GM10266 (cell line): Measurements from ENCODE around the gene WDR70.
A peak's percentile ranks its signal among the peaks of the same experiment; 100 is the strongest.

Experiments used
- DNase-seq: peaks from one replicate; pipeline ENCODE4 v3.0.0; 2012; ENCODE audit errors: extremely low spot score
- TF ChIP-seq, protein P1 (sequence below): IDR thresholded peaks from 2 replicates; pipeline ENCODE4 v1.5.1; 2012; ENCODE audit warnings: mild to moderate bottlenecking, low read depth; ENCODE audit not compliant: control insufficient read depth, insufficient read depth; ENCODE audit errors: missing control alignments

WDR70 gene

DNA sequence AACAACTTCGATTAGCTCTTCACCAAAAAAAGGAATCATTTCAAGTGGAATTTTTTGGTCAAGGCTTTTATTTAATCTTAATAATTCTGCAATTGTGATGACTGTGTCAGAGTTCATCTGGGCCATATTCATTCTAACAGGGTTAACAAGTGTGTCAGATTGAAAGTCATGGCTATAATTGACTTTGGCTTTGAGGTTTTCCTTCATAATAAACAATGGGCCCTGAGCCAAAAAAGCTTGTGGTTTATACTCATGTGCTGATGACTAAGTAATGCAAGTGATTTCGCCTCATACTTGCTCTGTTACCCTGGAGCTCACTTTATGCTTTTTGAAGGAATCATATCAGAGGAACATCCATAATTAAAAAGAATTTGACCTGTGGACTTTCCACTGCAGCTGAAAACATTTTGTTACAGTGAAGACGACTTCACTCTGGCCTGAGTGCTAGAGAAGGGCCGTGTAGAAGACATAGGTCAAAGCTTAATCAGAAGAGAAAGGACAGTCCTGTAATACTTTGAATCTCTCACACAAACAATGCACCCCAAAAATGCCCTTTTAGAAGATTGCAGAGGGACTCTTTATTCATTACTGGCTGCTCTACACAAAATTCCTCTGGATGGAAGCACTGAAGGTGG lies 359.1 kb downstream of the WDR70 start:
- peak; percentile 42 for DNase-seq
- TF ChIP-seq, protein P1, sequence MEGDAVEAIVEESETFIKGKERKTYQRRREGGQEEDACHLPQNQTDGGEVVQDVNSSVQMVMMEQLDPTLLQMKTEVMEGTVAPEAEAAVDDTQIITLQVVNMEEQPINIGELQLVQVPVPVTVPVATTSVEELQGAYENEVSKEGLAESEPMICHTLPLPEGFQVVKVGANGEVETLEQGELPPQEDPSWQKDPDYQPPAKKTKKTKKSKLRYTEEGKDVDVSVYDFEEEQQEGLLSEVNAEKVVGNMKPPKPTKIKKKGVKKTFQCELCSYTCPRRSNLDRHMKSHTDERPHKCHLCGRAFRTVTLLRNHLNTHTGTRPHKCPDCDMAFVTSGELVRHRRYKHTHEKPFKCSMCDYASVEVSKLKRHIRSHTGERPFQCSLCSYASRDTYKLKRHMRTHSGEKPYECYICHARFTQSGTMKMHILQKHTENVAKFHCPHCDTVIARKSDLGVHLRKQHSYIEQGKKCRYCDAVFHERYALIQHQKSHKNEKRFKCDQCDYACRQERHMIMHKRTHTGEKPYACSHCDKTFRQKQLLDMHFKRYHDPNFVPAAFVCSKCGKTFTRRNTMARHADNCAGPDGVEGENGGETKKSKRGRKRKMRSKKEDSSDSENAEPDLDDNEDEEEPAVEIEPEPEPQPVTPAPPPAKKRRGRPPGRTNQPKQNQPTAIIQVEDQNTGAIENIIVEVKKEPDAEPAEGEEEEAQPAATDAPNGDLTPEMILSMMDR: no peak

DNA sequence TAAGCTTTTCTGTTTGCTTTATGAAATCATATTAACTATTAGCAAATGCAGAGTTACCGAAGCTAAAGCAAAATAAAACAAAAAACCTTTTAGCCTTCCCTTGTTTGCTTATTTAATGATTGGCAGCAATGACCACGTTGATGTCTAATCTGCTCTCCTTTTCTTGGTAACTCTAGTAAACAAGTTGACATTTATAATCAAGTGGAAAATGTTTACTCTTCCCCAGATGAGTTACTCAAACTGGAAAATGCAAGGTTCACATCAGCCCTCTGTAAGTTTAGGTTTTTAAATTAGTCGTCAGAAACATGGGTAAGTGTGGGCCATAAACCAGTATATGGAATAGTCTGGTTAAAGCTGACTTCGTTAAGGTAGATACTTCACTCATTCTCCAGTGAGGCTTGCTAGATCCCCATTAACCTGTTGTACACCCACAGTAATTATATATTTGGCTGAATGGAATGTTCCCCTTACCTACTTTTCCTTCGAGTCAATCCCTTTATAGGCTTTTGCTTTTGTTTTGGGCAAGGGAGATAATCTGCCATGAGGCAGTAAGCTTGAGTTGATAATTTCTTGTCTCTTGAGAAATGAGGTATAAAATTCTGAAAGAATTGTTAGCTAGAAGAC lies 359.9 kb downstream of the WDR70 start:
- DNase-seq: no peak
- TF ChIP-seq, protein P1: no peak

DNA sequence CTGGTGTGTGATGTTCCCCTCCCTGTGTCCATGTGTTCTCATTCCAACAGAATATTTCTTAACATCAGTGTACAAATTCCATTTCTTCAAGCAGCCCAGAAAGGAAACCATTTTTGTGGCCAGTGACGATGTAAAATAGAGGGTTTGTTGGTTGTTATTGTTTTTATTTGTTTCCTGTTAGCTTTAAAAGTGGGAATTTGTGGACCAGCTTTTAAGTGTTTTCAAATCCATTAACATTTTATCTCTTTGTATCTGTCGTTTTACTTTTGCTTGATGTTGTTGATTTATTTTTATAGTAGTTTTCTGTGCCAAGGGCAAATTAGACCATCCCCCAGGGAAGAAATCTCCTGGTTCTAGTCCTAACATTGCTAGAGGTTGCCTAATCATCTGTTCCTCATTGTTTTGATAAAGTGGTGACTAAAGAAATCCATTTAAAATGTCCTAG lies 360.7 kb downstream of the WDR70 start:
- no peak for DNase-seq
- TF ChIP-seq, protein P1: no peak

DNA sequence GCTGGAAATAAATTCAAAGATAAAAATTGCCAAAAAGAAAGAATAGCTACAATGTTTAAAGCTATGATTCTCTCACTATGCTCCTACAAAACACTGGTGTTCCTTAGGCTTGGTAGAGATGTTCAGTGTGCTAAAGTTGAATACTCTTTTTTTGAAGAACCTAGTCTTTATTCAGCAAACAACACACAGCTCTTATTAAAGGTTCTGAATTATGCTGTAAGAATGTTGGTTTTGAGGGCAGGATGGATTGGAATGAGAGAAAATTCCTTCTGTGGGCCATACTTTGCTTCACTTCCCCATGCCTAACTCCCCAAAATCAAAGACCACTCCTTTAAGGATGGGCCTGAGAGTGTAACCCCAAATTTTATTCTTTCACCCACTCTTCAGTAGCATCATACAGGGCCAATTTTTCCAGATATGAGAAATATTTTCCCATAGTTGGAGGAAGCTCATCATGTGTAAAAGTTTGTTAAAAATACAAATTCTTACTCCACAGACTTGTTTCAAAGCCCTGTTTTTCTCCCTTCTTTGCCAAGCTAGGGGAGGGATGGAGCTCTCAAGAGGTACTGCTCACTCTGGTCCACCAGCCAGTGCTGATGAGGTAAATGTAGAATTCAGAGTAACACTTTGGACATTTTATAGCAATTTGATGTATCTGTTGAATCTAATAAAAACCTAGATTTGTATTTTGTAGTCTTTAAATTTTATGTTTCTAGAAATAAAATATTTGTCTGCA lies 361.4 kb downstream of the WDR70 start:
- no peak for DNase-seq
- TF ChIP-seq, protein P1: no peak

DNA sequence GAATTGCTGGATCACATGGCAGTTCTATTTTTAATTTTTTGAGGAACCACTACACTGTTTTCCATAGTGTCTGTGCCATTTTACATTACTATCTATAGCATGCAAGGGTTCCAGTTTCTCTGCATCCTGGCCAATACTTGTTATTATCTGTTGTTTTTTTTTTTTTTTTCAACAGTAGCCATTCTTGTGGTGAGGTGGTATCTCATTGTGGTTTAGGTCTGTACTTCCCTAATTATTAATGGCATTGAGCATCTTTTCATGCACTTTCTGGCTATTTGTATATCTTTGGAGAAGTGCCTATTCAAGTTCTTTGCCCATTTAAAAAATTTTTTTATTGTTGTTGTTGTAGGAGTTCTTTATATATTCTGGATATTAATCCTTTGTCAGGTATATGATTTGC lies 363.0 kb downstream of the WDR70 start:
- no peak for DNase-seq
- TF ChIP-seq, protein P1: no peak

DNA sequence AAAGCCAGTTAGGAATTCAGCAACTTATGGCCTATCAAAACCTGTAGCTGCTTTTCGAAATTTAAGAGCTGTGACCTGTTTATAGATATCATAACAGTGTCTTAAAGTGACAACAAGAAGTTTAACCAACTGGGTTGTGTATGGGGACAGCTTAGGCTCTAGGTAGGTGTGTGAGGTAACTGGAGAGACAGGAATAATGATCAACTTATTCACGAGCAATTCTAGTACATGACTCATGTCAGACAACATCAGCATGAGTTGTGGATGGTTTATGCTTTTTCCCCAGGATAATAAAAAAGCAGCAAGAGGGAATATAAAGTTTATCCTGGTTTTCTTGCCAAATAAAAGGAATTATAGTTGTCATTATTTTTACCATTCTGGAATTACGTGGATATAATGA lies 372.1 kb downstream of the WDR70 start:
- DNase-seq: no peak
- TF ChIP-seq, protein P1: no peak

DNA sequence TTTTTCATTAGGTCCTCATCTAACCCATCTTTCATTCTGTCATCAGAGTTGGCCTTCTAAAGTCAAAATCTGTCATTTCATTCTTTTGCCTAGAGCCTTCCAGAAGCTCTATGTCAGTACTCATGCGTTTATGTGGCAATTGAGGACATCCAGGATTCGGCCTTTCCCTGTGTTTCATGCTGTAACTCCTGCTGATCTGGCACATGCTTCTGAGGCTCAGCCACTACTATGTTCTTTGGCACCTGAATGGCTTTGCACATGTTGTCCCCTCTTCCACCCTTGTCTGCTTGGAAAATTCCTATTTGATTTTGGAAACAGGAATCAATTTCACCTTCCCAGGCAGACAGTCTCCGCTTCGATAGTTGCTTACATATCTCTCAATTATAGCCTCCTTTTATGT lies 375.9 kb downstream of the WDR70 start:
- TF ChIP-seq, protein P1: no peak
- DNase-seq: no peak
